H1 (cell line): ENCODE data around the gene ADCK2. TPM values are rescaled to one million over a fixed set of nuclear protein-coding genes. Genes with fewer than 3 reads are reported as not detected.

ENCODE experiments used
- ATF3 ChIP-seq: IDR thresholded peaks from 2 replicates; pipeline ENCODE4 v1.6.1; 2011; ENCODE audit warnings: low read depth, mild to moderate bottlenecking, low read length; ENCODE audit not compliant: insufficient read depth
- CREB1 ChIP-seq: IDR thresholded peaks from 2 replicates; pipeline ENCODE4 v1.6.1; 2012; ENCODE audit warnings: inconsistent platforms
- E2F6 ChIP-seq: IDR thresholded peaks from 2 replicates; pipeline ENCODE4 v1.6.1; 2012; ENCODE audit warnings: inconsistent platforms
- EGR1 ChIP-seq: IDR thresholded peaks from 2 replicates; pipeline ENCODE4 v1.6.1; 2011; ENCODE audit warnings: low read depth, low read length, borderline replicate concordance
- HDAC2 ChIP-seq, 2 experiments: fragments of 300-600 bp in 1 of 2; sonication (generic) in 1 of 2; IDR thresholded peaks; 2 replicates each; pipeline ENCODE4 v1.6.1; 2011 to 2012; ENCODE audit warnings: low read depth in 2 of 2, low read length in 2 of 2, mild to moderate bottlenecking in 2 of 2, moderate library complexity in 2 of 2, borderline replicate concordance in 1 of 2, inconsistent platforms in 1 of 2
- MAX ChIP-seq: IDR thresholded peaks from 2 replicates; pipeline ENCODE4 v1.6.1; 2012; ENCODE audit warnings: inconsistent platforms
- NRF1 ChIP-seq: IDR thresholded peaks from 2 replicates; pipeline ENCODE4 v1.6.1; 2011; ENCODE audit warnings: mild to moderate bottlenecking, low read depth, low read length, improper control_type of control experiment
- SAP30 ChIP-seq: fragments of 300-600 bp; sonication (generic); IDR thresholded peaks from 2 replicates; pipeline ENCODE4 v1.7.1; 2012; ENCODE audit warnings: low read length, moderate library complexity, mild to moderate bottlenecking, inconsistent platforms; ENCODE audit not compliant: insufficient read depth, insufficient replicate concordance
- TBP ChIP-seq: IDR thresholded peaks from 2 replicates; pipeline ENCODE4 v1.6.1; 2011; ENCODE audit warnings: low read depth, low read length, improper control_type of control experiment
- polyA plus RNA-seq, 7 experiments: library from polyadenylated mRNA; depleted of rRNA in 3 of 7; stranded (reverse) in 5 of 7; unstranded in 2 of 7; fragments of >200 nt in 5 of 7; fragments of 200-250 nt in 2 of 7; gene quantifications; 1 replicate in 5 of 7; 2 replicates in 1 of 7; 4 replicates in 1 of 7; pipeline versions ENCODE4 v1.2.1 to v1.2.3, GENCODE V29; 2011 to 2013; ENCODE audit warnings: missing spikeins in 2 of 7, mixed read lengths in 2 of 7
- total RNA-seq: library from RNA; stranded (reverse); fragmentation: NEBNext Ultra II Directional; extraction: Animal tissue kit (Norgen Biotek cat#: 25700); gene quantifications from 2 replicates; pipeline ENCODE4 v1.2.1, GENCODE V29; 2021

The ADCK2 gene
- total and polyA plus RNA-seq, 2 of the 8 experiments (the other 6 are each of a cell fraction or from before 2014, with no cell fraction given), result 6.9 to 11.7 TPM

- TF ChIP-seq NRF1 (no peak), MAX (peak; percentile 76; the same call in 1 of the 2 replicates), SAP30 (no peak), HDAC2 (IDR thresholded peaks at IDR 0.05; ENCODE audit: borderline replicate concordance in 1 of 2, low read depth in 2 of 2, low read length in 2 of 2) (no peak; a peak in 1 of 4 replicates), CREB1 (peak; percentile 38; the same call in 1 of the 2 replicates), EGR1 (no peak), TBP (peak; percentile 11; the same call in 1 of the 2 replicates), E2F6 (peak; percentile 87), ATF3 (no peak)
Measured at GRCh38 chr7:140640727-140641523, 31.8 kb upstream of the ADCK2 start, which contains the start of gene DENND2A (continued).
